Activated effector memory CD4-positive, alpha-beta T cell treated with Interleukin-2 at 50 U/mL for 16 hours (primary cell): ENCODE data around the gene EFNB1.

ENCODE experiments used
- DNase-seq: peaks from one replicate; pipeline ENCODE4 v3.0.0-alpha.2; 2020

The EFNB1 gene

GRCh38 chrX:68827848-68828624 lies 785 bp upstream of the EFNB1 start:
- DNase-seq: peak; percentile 60

GRCh38 chrX:68829582-68830418 lies 979 bp downstream of the EFNB1 start:
- no peak for DNase-seq

GRCh38 chrX:68830419-68831404 lies 1.9 kb downstream of the EFNB1 start:
- DNase-seq: no peak

- no peak for DNase-seq
Measured at GRCh38 chrX:68831405-68832100, 2.7 kb downstream of the EFNB1 start.

- DNase-seq: no peak
Measured at GRCh38 chrX:68832101-68832416, 3.2 kb downstream of the EFNB1 start.

- DNase-seq: no peak
Measured at GRCh38 chrX:68832516-68833447, 4.0 kb downstream of the EFNB1 start.

GRCh38 chrX:68833448-68833805 lies 4.6 kb downstream of the EFNB1 start:
- DNase-seq: no peak

- DNase-seq: no peak
Measured at GRCh38 chrX:68833855-68834331, 5.1 kb downstream of the EFNB1 start.

- DNase-seq: no peak
Measured at GRCh38 chrX:68834371-68835103, 5.7 kb downstream of the EFNB1 start.

GRCh38 chrX:68835104-68835442 lies 6.3 kb downstream of the EFNB1 start:
- DNase-seq: no peak

GRCh38 chrX:68835468-68835867 lies 6.6 kb downstream of the EFNB1 start:
- DNase-seq: no peak

GRCh38 chrX:68837119-68837518 lies 8.3 kb downstream of the EFNB1 start:
- DNase-seq: no peak

- DNase-seq: no peak
Measured at GRCh38 chrX:68838571-68838910, 9.7 kb downstream of the EFNB1 start.

GRCh38 chrX:68839771-68840170 lies 10.9 kb downstream of the EFNB1 start:
- DNase-seq: no peak

- no peak for DNase-seq
Measured at GRCh38 chrX:68840256-68840655, 11.4 kb downstream of the EFNB1 start.

- DNase-seq: no peak
Measured at GRCh38 chrX:68841251-68842049, 12.6 kb downstream of the EFNB1 start.

- no peak for DNase-seq
Measured at GRCh38 chrX:68842351-68842750, 13.5 kb downstream of the EFNB1 start.

GRCh38 chrX:68842781-68843581 lies 14.2 kb downstream of the EFNB1 start:
- no peak for DNase-seq

GRCh38 chrX:68843992-68844391 lies 15.2 kb downstream of the EFNB1 start:
- DNase-seq: no peak
